WTC11 (cell line): ENCODE measurements around the gene GAA. TPM values are rescaled to one million over a fixed set of nuclear protein-coding genes. Genes with fewer than 3 reads are reported as not detected.
A peak's percentile ranks its signal among the peaks of the same experiment; 100 is the strongest.

Experiments used
- ATAC-seq: fragments of 200-7000 bp; cut with Tn5 transposase; 2 replicates; pipeline ENCODE4 v1.10.0; 2021; ENCODE audit warnings: mild to moderate bottlenecking, moderate library complexity
- CTCF ChIA-PET: fragments of 300-600 bp; sonication (Branson Sonifier 250); formaldehyde crosslinking; loops from one replicate; lab custom pipeline; 2021; ENCODE audit warnings: antibody characterized with exemption; lab: Charles Lee
- POLR2A ChIA-PET: fragments of 350-600 bp; sonication (Branson Sonifier 250); formaldehyde crosslinking; loops from one replicate; lab custom pipeline; 2021; ENCODE audit warnings: antibody characterized with exemption; lab: Charles Lee
- DNase-seq: peaks from one replicate; pipeline ENCODE4 v3.0.0; 2021; ENCODE audit warnings: low spot score
- H3K27ac Mint-ChIP-seq: 2 replicates; pipeline ENCODE4 v1.8.0; 2021; ENCODE audit warnings: mixed read lengths
- H3K27me3 Mint-ChIP-seq: 2 replicates; pipeline ENCODE4 v1.8.0; 2021; ENCODE audit warnings: low read depth, mild to moderate bottlenecking, moderate library complexity, mixed read lengths
- H3K36me3 Mint-ChIP-seq: 2 replicates; pipeline ENCODE4 v1.8.0; 2021; ENCODE audit warnings: mixed read lengths
- H3K4me1 Mint-ChIP-seq: 2 replicates; pipeline ENCODE4 v1.8.0; 2022; ENCODE audit warnings: mixed read lengths
- H3K4me3 Mint-ChIP-seq: 2 replicates; pipeline ENCODE4 v1.8.0; 2021; ENCODE audit warnings: mild to moderate bottlenecking, moderate library complexity, mixed read lengths
- H3K9me3 Mint-ChIP-seq: 2 replicates; pipeline ENCODE4 v1.8.0; 2021; ENCODE audit warnings: mixed read lengths
- AFF4 ChIP-seq: sonication (generic); formaldehyde crosslinking; IDR thresholded peaks from 2 replicates; pipeline ENCODE4 v1.8.1; 2023; ENCODE audit warnings: mild to moderate bottlenecking, missing genetic modification reagents, borderline replicate concordance
- CDX4 ChIP-seq: fragments of 250-450 bp; sonication (Bioruptor Pico); IDR thresholded peaks from 2 replicates; pipeline ENCODE4 v1.9.0; 2021; ENCODE audit warnings: moderate library complexity, mild to moderate bottlenecking, inconsistent platforms, borderline replicate concordance
- CREM ChIP-seq: sonication (generic); formaldehyde crosslinking; IDR thresholded peaks from 2 replicates; pipeline ENCODE4 v1.8.1; 2022; ENCODE audit warnings: mild to moderate bottlenecking, missing genetic modification reagents, moderate library complexity
- ELF4 ChIP-seq: sonication (generic); formaldehyde crosslinking; IDR thresholded peaks from 2 replicates; pipeline ENCODE4 v1.8.1; 2022; ENCODE audit warnings: low read depth, mild to moderate bottlenecking, moderate library complexity, missing genetic modification reagents
- ETV6 ChIP-seq: sonication (generic); formaldehyde crosslinking; IDR thresholded peaks from 2 replicates; pipeline ENCODE4 v1.8.1; 2022; ENCODE audit warnings: mild to moderate bottlenecking, missing genetic modification reagents
- GABPB1 ChIP-seq: sonication (generic); formaldehyde crosslinking; IDR thresholded peaks from 2 replicates; pipeline ENCODE4 v1.8.1; 2023; ENCODE audit warnings: mild to moderate bottlenecking, missing genetic modification reagents
- IRF1 ChIP-seq: sonication (generic); formaldehyde crosslinking; IDR thresholded peaks from 2 replicates; pipeline ENCODE4 v1.8.0; 2023; ENCODE audit warnings: missing genetic modification reagents
- JUN ChIP-seq: sonication (generic); formaldehyde crosslinking; IDR thresholded peaks from 2 replicates; pipeline ENCODE4 v1.8.0; 2023; ENCODE audit warnings: mild to moderate bottlenecking, missing genetic modification reagents
- KAT7 ChIP-seq: sonication (generic); formaldehyde crosslinking; IDR thresholded peaks from 2 replicates; pipeline ENCODE4 v1.8.1; 2023; ENCODE audit warnings: missing genetic modification reagents, mild to moderate bottlenecking, borderline replicate concordance
- NFATC4 ChIP-seq: fragments of 250-450 bp; sonication (Bioruptor Pico); IDR thresholded peaks from 2 replicates; pipeline ENCODE4 v1.9.0; 2021; ENCODE audit warnings: mild to moderate bottlenecking
- SP1 ChIP-seq: sonication (generic); formaldehyde crosslinking; conservative IDR thresholded peaks from 2 replicates; pipeline ENCODE4 v1.8.1; 2022; ENCODE audit warnings: missing genetic modification reagents
- TP53 ChIP-seq: sonication (generic); formaldehyde crosslinking; IDR thresholded peaks from 2 replicates; pipeline ENCODE4 v1.8.1; 2023; ENCODE audit warnings: mild to moderate bottlenecking, missing genetic modification reagents
- ZNF232 ChIP-seq: sonication (generic); formaldehyde crosslinking; IDR thresholded peaks from 2 replicates; pipeline ENCODE4 v1.8.0; 2022; ENCODE audit warnings: mild to moderate bottlenecking, missing genetic modification reagents
- total RNA-seq: library from RNA; stranded (reverse); gene quantifications from 3 replicates; pipeline ENCODE4 v1.2.3, GENCODE V29; 2021
- TF ChIP-seq, protein P1 (sequence below): sonication (generic); formaldehyde crosslinking; IDR thresholded peaks from 2 replicates; pipeline ENCODE4 v1.8.0; 2022; ENCODE audit warnings: mild to moderate bottlenecking, missing genetic modification reagents
- TF ChIP-seq, protein P2 (sequence below): fragments of 250-450 bp; sonication (Bioruptor Pico); IDR thresholded peaks from 2 replicates; pipeline ENCODE4 v2.1.2; 2022; ENCODE audit warnings: mild to moderate bottlenecking, moderate library complexity
- TF ChIP-seq, protein P3 (sequence below): fragments of 250-450 bp; sonication (Bioruptor Pico); IDR thresholded peaks from 2 replicates; pipeline ENCODE4 v1.9.0; 2021; ENCODE audit warnings: mild to moderate bottlenecking
- TF ChIP-seq, protein P4 (sequence below): sonication (generic); formaldehyde crosslinking; IDR thresholded peaks from 2 replicates; pipeline ENCODE4 v1.8.1; 2023; ENCODE audit warnings: mild to moderate bottlenecking, missing genetic modification reagents, moderate library complexity
- TF ChIP-seq, protein P5 (sequence below): sonication (generic); formaldehyde crosslinking; IDR thresholded peaks from 2 replicates; pipeline ENCODE4 v1.8.0; 2023; ENCODE audit warnings: mild to moderate bottlenecking, missing genetic modification reagents
- TF ChIP-seq, protein P6 (sequence below): sonication (generic); formaldehyde crosslinking; IDR thresholded peaks from 2 replicates; pipeline ENCODE4 v1.8.0; 2022; ENCODE audit warnings: mild to moderate bottlenecking, missing genetic modification reagents

GAA gene
- total RNA-seq, 1 experiment from 2014 or later = 91.6 TPM

- TF ChIP-seq, protein P1, sequence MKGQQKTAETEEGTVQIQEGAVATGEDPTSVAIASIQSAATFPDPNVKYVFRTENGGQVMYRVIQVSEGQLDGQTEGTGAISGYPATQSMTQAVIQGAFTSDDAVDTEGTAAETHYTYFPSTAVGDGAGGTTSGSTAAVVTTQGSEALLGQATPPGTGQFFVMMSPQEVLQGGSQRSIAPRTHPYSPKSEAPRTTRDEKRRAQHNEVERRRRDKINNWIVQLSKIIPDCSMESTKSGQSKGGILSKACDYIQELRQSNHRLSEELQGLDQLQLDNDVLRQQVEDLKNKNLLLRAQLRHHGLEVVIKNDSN (CRISPR knock-in tag) = no peak
- TF ChIP-seq, protein P2, sequence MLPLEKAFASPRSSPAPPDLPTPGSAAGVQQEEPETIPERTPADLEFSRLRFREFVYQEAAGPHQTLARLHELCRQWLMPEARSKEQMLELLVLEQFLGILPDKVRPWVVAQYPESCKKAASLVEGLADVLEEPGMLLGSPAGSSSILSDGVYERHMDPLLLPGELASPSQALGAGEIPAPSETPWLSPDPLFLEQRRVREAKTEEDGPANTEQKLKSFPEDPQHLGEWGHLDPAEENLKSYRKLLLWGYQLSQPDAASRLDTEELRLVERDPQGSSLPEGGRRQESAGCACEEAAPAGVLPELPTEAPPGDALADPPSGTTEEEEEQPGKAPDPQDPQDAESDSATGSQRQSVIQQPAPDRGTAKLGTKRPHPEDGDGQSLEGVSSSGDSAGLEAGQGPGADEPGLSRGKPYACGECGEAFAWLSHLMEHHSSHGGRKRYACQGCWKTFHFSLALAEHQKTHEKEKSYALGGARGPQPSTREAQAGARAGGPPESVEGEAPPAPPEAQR = no peak
- TF ChIP-seq SP1 (no peak), CREM (CRISPR knock-in tag) (no peak)
Measured at GRCh38 chr17:80110927-80111701, 9.7 kb downstream of the GAA start (continued).

- ATAC-seq (peak; percentile 77), DNase-seq (peak; percentile 41)
- Mint-ChIP-seq H3K9me3 (peaks cover 7% of the 10 kb centered on the region; the same call in 1 of the 2 replicates), H3K27me3 (no peaks in the 10 kb centered on the region; the same call in 1 of the 2 replicates), H3K4me1 (peaks cover 6% of the 10 kb centered on the region; the same call in 1 of the 2 replicates), H3K36me3 (peaks cover 12% of the 10 kb centered on the region), H3K4me3 (no peak overlapping the region), H3K27ac (peak overlapping the region; percentile 34)
- POLR2A ChIA-PET = interaction anchor here (0.9 to 1.4 kb wide), 2 partner anchors 8 to 12 kb away, joined by 3 to 4 read pairs; no protein-coding TSS in a partner anchor
- CTCF ChIA-PET = interaction anchor here (1.3 to 5.4 kb wide), 3 partner anchors 11 to 84 kb away, joined by 6 to 55 read pairs (median 26); partner anchors contain the start of gene GAA
- TF ChIP-seq, protein P3, sequence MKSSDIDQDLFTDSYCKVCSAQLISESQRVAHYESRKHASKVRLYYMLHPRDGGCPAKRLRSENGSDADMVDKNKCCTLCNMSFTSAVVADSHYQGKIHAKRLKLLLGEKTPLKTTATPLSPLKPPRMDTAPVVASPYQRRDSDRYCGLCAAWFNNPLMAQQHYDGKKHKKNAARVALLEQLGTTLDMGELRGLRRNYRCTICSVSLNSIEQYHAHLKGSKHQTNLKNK (CRISPR knock-in tag) = no peak
- no peak for TF ChIP-seq ELF4 (CRISPR knock-in tag)
- no peak for TF ChIP-seq ZNF232 (CRISPR knock-in tag)
- TF ChIP-seq, protein P4, sequence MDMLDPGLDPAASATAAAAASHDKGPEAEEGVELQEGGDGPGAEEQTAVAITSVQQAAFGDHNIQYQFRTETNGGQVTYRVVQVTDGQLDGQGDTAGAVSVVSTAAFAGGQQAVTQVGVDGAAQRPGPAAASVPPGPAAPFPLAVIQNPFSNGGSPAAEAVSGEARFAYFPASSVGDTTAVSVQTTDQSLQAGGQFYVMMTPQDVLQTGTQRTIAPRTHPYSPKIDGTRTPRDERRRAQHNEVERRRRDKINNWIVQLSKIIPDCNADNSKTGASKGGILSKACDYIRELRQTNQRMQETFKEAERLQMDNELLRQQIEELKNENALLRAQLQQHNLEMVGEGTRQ (CRISPR knock-in tag) = no peak
- TF ChIP-seq ETV6 (CRISPR knock-in tag) = no peak
- TF ChIP-seq, protein P5, sequence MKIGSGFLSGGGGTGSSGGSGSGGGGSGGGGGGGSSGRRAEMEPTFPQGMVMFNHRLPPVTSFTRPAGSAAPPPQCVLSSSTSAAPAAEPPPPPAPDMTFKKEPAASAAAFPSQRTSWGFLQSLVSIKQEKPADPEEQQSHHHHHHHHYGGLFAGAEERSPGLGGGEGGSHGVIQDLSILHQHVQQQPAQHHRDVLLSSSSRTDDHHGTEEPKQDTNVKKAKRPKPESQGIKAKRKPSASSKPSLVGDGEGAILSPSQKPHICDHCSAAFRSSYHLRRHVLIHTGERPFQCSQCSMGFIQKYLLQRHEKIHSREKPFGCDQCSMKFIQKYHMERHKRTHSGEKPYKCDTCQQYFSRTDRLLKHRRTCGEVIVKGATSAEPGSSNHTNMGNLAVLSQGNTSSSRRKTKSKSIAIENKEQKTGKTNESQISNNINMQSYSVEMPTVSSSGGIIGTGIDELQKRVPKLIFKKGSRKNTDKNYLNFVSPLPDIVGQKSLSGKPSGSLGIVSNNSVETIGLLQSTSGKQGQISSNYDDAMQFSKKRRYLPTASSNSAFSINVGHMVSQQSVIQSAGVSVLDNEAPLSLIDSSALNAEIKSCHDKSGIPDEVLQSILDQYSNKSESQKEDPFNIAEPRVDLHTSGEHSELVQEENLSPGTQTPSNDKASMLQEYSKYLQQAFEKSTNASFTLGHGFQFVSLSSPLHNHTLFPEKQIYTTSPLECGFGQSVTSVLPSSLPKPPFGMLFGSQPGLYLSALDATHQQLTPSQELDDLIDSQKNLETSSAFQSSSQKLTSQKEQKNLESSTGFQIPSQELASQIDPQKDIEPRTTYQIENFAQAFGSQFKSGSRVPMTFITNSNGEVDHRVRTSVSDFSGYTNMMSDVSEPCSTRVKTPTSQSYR (CRISPR knock-in tag) = no peak
- TF ChIP-seq KAT7 (CRISPR knock-in tag) = no peak
- no peak for TF ChIP-seq AFF4 (CRISPR knock-in tag)
- no peak for TF ChIP-seq CREM (CRISPR knock-in tag)
- no peak for TF ChIP-seq NFATC4
- TF ChIP-seq, protein P6, sequence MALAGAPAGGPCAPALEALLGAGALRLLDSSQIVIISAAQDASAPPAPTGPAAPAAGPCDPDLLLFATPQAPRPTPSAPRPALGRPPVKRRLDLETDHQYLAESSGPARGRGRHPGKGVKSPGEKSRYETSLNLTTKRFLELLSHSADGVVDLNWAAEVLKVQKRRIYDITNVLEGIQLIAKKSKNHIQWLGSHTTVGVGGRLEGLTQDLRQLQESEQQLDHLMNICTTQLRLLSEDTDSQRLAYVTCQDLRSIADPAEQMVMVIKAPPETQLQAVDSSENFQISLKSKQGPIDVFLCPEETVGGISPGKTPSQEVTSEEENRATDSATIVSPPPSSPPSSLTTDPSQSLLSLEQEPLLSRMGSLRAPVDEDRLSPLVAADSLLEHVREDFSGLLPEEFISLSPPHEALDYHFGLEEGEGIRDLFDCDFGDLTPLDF = no peak
- no peak for TF ChIP-seq JUN (CRISPR knock-in tag)
- TF ChIP-seq CDX4 = no peak
- TF ChIP-seq IRF1 = no peak
- TF ChIP-seq TP53 (CRISPR knock-in tag) = no peak
- TF ChIP-seq GABPB1 (CRISPR knock-in tag) = no peak
Measured at GRCh38 chr17:80111702-80112470, 10.5 kb downstream of the GAA start.
